ENCODE measurements around the gene MC4R.

DNA sequence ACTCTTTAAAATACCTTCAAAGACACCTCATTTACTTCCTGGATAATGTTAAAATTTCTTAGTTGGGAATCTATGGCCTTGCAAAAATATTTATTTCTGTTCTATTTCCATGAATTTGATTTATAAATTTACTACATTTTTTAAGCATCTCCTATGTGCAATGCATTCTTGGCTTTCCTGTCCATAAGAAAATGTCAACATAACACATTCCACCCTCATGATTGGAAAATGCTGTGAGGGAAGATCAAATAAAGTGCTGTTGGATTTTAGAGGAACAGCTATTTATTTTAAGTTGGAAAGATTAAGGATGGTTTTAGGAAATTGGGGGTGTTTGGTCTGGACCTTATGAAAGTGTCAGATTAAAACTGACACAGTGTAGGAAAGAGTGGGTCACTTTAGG is 45.4 kb upstream of the MC4R start:
- TF ChIP-seq, protein P1, sequence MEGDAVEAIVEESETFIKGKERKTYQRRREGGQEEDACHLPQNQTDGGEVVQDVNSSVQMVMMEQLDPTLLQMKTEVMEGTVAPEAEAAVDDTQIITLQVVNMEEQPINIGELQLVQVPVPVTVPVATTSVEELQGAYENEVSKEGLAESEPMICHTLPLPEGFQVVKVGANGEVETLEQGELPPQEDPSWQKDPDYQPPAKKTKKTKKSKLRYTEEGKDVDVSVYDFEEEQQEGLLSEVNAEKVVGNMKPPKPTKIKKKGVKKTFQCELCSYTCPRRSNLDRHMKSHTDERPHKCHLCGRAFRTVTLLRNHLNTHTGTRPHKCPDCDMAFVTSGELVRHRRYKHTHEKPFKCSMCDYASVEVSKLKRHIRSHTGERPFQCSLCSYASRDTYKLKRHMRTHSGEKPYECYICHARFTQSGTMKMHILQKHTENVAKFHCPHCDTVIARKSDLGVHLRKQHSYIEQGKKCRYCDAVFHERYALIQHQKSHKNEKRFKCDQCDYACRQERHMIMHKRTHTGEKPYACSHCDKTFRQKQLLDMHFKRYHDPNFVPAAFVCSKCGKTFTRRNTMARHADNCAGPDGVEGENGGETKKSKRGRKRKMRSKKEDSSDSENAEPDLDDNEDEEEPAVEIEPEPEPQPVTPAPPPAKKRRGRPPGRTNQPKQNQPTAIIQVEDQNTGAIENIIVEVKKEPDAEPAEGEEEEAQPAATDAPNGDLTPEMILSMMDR (IDR thresholded peaks at IDR 0.05; ENCODE audit: insufficient read depth, low read length, poor library complexity, severe bottlenecking): no peak
- TF ChIP-seq EZH2phosphoT487 (conservative IDR thresholded peaks at IDR 0.05; ENCODE audit: low read length): no peak
